Spleen (tissue), 11 donors: ENCODE results near the gene TTC39B. TPM values are rescaled to one million over a fixed set of nuclear protein-coding genes. Genes with fewer than 3 reads are reported as not detected.

Experiments
- DNase-seq: peaks from one replicate; pipeline ENCODE4 v3.0.0-alpha.2; 2020
- H3K27ac ChIP-seq, 8 donors: fragments of 200-600 bp; sonication (generic) in 7 of 8; 1 replicate in 4 of 8; 2 replicates in 4 of 8; pipeline versions ENCODE4 v1.5.0 to v1.8.0; 2016 to 2021; ENCODE audit warnings: inconsistent platforms in 4 of 8, mild to moderate bottlenecking in 4 of 8, moderate library complexity in 1 of 8
- H3K27me3 ChIP-seq, 7 donors: fragments of 200-600 bp; sonication (generic) in 6 of 7; replicated peaks in 1 of 7; 1 replicate in 4 of 7; 2 replicates in 3 of 7; pipeline versions ENCODE4 v1.5.0 to v1.8.0; 2016 to 2021; ENCODE audit warnings: inconsistent platforms in 3 of 7, mild to moderate bottlenecking in 1 of 7
- H3K36me3 ChIP-seq, 6 donors: fragments of 200-600 bp; sonication (generic) in 5 of 6; 1 replicate in 4 of 6; 2 replicates in 2 of 6; pipeline versions ENCODE4 v1.5.0 to v1.8.0; 2016 to 2021; ENCODE audit warnings: inconsistent platforms in 2 of 6
- H3K4me1 ChIP-seq, 6 donors: fragments of 200-600 bp; sonication (generic) in 5 of 6; 1 replicate in 3 of 6; 2 replicates in 3 of 6; pipeline versions ENCODE4 v1.5.0 to v1.8.0; 2016 to 2021; ENCODE audit warnings: inconsistent platforms in 3 of 6
- H3K4me3 ChIP-seq, 8 donors: fragments of 200-600 bp; sonication (generic) in 7 of 8; 1 replicate in 4 of 8; 2 replicates in 4 of 8; pipeline versions ENCODE4 v1.5.0 to v1.8.0; 2016 to 2021; ENCODE audit warnings: inconsistent platforms in 4 of 8, mild to moderate bottlenecking in 4 of 8, moderate library complexity in 2 of 8
- H3K9me3 ChIP-seq, 8 donors: fragments of 200-600 bp; sonication (generic) in 7 of 8; 1 replicate in 4 of 8; 2 replicates in 4 of 8; pipeline versions ENCODE4 v1.5.0 to v1.8.0; 2016 to 2021; ENCODE audit warnings: inconsistent platforms in 4 of 8
- CTCF ChIP-seq, 11 experiments: fragments of 200-600 bp in 7 of 11; fragments of 450-650 bp in 4 of 11; sonication (generic) in 4 of 11; IDR thresholded peaks in 8 of 11; conservative IDR thresholded peaks in 3 of 11; 1 replicate in 7 of 11; 2 replicates in 4 of 11; pipeline versions ENCODE4 v1.4.0 to v1.8.0; 2016 to 2021; ENCODE audit warnings: antibody characterized with exemption in 11 of 11, inconsistent platforms in 4 of 11, mild to moderate bottlenecking in 1 of 11
- POLR2A ChIP-seq, 3 donors: fragments of 450-650 bp; IDR thresholded peaks; one replicate each; pipeline ENCODE4 v1.5.1; 2017; ENCODE audit warnings: antibody characterized with exemption in 3 of 3, mild to moderate bottlenecking in 1 of 3
- POLR2AphosphoS5 ChIP-seq, 3 donors: sonication (generic); formaldehyde crosslinking; IDR thresholded peaks; one replicate each; pipeline ENCODE4 v1.5.1; 2017; ENCODE audit warnings: antibody characterized with exemption in 3 of 3
- WGBS, 5 donors: extraction: QIAGEN DNeasy Blood & Tissue Kit in 3 of 5; methylation state at CpG; one replicate each; pipeline versions ENCODE4 v1.1.5 to v1.1.7; 2013 to 2018; 5-methylcytosine and 5-hydroxymethylcytosine counted together
- intact Hi-C: fragments of 100-400 bp; cut with DNase I; formaldehyde crosslinking; loops from one replicate; pipeline ENCODE4 v1.15.0; 2023; ENCODE audit warnings: low total_unique reads
- polyA plus RNA-seq, 3 donors: library from polyadenylated mRNA; stranded (reverse); fragments of 200-250 nt; gene quantifications; one replicate each; pipeline ENCODE4 v1.2.1, GENCODE V29; 2013
- total RNA-seq, 7 donors: library from RNA; depleted of rRNA in 3 of 7; stranded (reverse); fragments of >200 nt in 3 of 7; fragmentation: NEBNext Ultra II Directional in 4 of 7; extraction: Animal tissue kit (Norgen Biotek cat#: 25700) in 4 of 7; gene quantifications; one replicate each; pipeline versions ENCODE4 v1.1.0 to v1.2.1, GENCODE V29; 2016 to 2021
- donor health status: healthy with polysubstance abuse.
- donor health status: DM: no; HTN: no; CAD: no; lungs with moderate emphysema.
- donor health status: DM: no; HTN: no; CAD: no.
- donor health status: Bipolar disorder and iron deficiency.
- donor health status: healthy.
- donor health status: DM: no; HTN: no; CAD: no.
- donor health status: DM: yes; HTN: yes; CAD: no.

Gene TTC39B
- total and polyA plus RNA-seq, 10 donors: 4.8 to 24.1 (median 19.0) TPM

DNA sequence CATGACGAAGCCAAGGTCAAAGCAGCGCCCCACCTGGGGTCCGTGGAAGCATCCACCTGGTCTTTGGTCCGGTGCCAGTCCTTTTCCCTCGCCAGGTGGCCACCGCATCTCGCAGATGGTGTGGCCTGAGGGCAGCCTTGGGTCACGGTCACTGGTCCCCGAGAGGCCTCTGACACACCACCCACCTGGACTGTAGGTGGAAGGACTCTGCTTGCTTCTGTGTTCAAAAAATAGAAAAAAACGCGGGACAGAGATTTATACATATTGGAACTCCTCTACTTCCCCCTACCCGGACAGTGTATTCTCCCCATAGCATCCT is 466 bp upstream of the TTC39B start:
- no peak for TF ChIP-seq POLR2A (IDR thresholded peaks at IDR 0.05)
- TF ChIP-seq CTCF (IDR thresholded peaks at IDR 0.05 in 8 of 11, conservative IDR thresholded peaks at IDR 0.05 in 3 of 11): no peak
- intact Hi-C loops: loop anchor here (10.0 kb wide), 2 partner anchors 93 to 117 kb away; partner anchors contain the start of gene SNAPC3
- Histone ChIP-seq H3K27me3 (no peaks in the 10 kb centered on the region), H3K9me3 (no peaks in the 10 kb centered on the region), H3K27ac (peak overlapping the region; percentile 75 to 91 (median 86)), H3K4me3 (peak overlapping the region; percentile 65 to 92 (median 84)), H3K4me1 (peaks cover 17 to 46% (median 33%) of the 10 kb centered on the region in 6 donors), H3K36me3 (no peaks in the 10 kb centered on the region)
- 4 to 11% (median 6%) methylated on average over 11 to 12 of the region's 12 CpGs for WGBS, 5 donors
- DNase-seq: no peak

- Histone ChIP-seq H3K4me3 (peak overlapping the region; percentile 65 to 92 (median 84)), H3K36me3 (no peaks in the 10 kb centered on the region), H3K4me1 (peaks cover 17 to 51% (median 33%) of the 10 kb centered on the region in 6 donors), H3K27ac (peak overlapping the region; percentile 75 to 91 (median 86)), H3K9me3 (no peaks in the 10 kb centered on the region), H3K27me3 (no peaks in the 10 kb centered on the region)
- peak; percentile 88 for DNase-seq
- intact Hi-C loops: loop anchor here (10.0 kb wide), 2 partner anchors 91 to 119 kb away; partner anchors contain the start of gene SNAPC3
- 5 to 13% (median 7%) methylated on average over 16 to 32 of the region's 32 CpGs for whole genome bisulfite sequencing, 5 donors
- TF ChIP-seq CTCF (IDR thresholded peaks at IDR 0.05 in 8 of 11, conservative IDR thresholded peaks at IDR 0.05 in 3 of 11) (no peak), POLR2A (IDR thresholded peaks at IDR 0.05) (no peak), POLR2AphosphoS5 (IDR thresholded peaks at IDR 0.05) (no peak)
Observed at GRCh38 chr9:15306068-15306756, 804 bp downstream of the TTC39B start.

- no peaks in the 10 kb centered on the region for H3K36me3 ChIP-seq
- H3K4me1 ChIP-seq: peaks cover 17 to 58% (median 36%) of the 10 kb centered on the region in 6 donors
- TF ChIP-seq POLR2AphosphoS5 (IDR thresholded peaks at IDR 0.05): no peak
- no peak for DNase-seq
- intact Hi-C loops: loop anchor here (10.0 kb wide), 2 partner anchors 91 to 119 kb away; partner anchors contain the start of gene SNAPC3
- no peaks in the 10 kb centered on the region for H3K27me3 ChIP-seq
- peak overlapping the region in 7 of 8 donors; percentile 75 to 91 (median 87) for H3K27ac ChIP-seq
- H3K4me3 ChIP-seq: peak overlapping the region in 7 of 8 donors; percentile 65 to 92 (median 87)
- H3K9me3 ChIP-seq: no peaks in the 10 kb centered on the region
- 45 to 70% (median 55%) methylated on average over 4 of the region's 4 CpGs for WGBS, 5 donors
Observed at GRCh38 chr9:15305470-15305869, 1.5 kb downstream of the TTC39B start.

DNA sequence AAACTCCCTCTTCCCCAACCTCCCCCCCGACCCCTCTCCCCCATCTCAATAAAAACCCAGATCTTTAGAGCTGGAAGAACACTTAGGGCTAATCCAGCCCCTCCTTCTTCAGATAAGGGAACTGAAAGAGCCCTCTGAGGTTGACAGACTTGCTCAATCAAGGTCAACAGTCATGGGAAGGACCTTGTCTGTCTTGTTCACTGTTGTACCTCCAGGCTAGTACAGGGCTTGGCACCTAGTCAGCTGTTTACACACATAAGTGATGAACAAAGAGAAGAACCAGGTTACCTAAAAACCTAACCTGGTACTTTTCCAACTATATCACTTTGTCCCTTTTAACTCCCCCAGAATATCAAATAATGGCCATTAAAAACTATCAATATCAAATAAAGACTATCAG is 2.4 kb downstream of the TTC39B start:
- Histone ChIP-seq H3K27me3 (no peaks in the 10 kb centered on the region), H3K4me1 (peaks cover 17 to 67% (median 44%) of the 10 kb centered on the region in 6 donors), H3K27ac (peak overlapping the region in 6 of 8 donors; percentile 10 to 91 (median 86)), H3K4me3 (peak overlapping the region in 1 of 8 donors; percentile 82), H3K9me3 (no peaks in the 10 kb centered on the region), H3K36me3 (no peaks in the 10 kb centered on the region)
- TF ChIP-seq CTCF (IDR thresholded peaks at IDR 0.05 in 8 of 11, conservative IDR thresholded peaks at IDR 0.05 in 3 of 11): no peak
- TF ChIP-seq POLR2AphosphoS5 (IDR thresholded peaks at IDR 0.05): no peak
- no peak for TF ChIP-seq POLR2A (IDR thresholded peaks at IDR 0.05)
- intact Hi-C loops: loop anchor here (10.0 kb wide), 2 partner anchors 90 to 120 kb away; partner anchors contain the start of gene SNAPC3
- no peak for DNase-seq
- 68 to 86% (median 75%) methylated on average over 1 of the region's 1 CpG for WGBS, 5 donors
